ENCODE measurements around the gene RASSF5. TPM values are rescaled to one million over a fixed set of nuclear protein-coding genes. Genes with fewer than 3 reads are reported as not detected.

The RASSF5 gene
- total and polyA plus RNA-seq, 10 of the 15 experiments (the other 5 are each of a cell fraction or from before 2014, with no cell fraction given) = 14.0 to 89.6 (median 68.9) TPM

- TF ChIP-seq CTCF (IDR thresholded peaks at IDR 0.05 in 2 of 3, conservative IDR thresholded peaks at IDR 0.05 in 1 of 3; ENCODE audit: control insufficient read depth in 2 of 3, extremely low read depth in 1 of 3, insufficient read depth in 1 of 3, low read depth in 3 of 3, low read length in 3 of 3) = no peak
- TF ChIP-seq LARP7 (IDR thresholded peaks at IDR 0.05) = no peak
- TF ChIP-seq JUNB (IDR thresholded peaks at IDR 0.05) = 0 out of 2 replicates have a peak, but pooled peaks have one; percentile 13
- TF ChIP-seq RUNX3 (IDR thresholded peaks at IDR 0.05; ENCODE audit: low read length) = peak; percentile 47; the same call in 1 of the 2 replicates
- TF ChIP-seq SPI1 (IDR thresholded peaks at IDR 0.05; ENCODE audit: borderline replicate concordance, insufficient read depth, low read depth, low read length) = peak; percentile 18; the same call in 1 of the 2 replicates
- TF ChIP-seq NR2C1 (IDR thresholded peaks at IDR 0.05) = no peak
- peak; percentile 11; the same call in 1 of the 2 replicates for TF ChIP-seq ZBED1 (IDR thresholded peaks at IDR 0.05; ENCODE audit: borderline replicate concordance)
- TF ChIP-seq ETV6 (conservative IDR thresholded peaks at IDR 0.05 in 1 of 2, IDR thresholded peaks at IDR 0.05 in 1 of 2; ENCODE audit: borderline replicate concordance in 1 of 2, low read depth in 1 of 2) = peak in 1 of 2 experiments; percentile 51; a peak in 2 of 4 replicates
- TF ChIP-seq EED (IDR thresholded peaks at IDR 0.05; ENCODE audit: low read depth) = peak; percentile 89
Measured at GRCh38 chr1:206496131-206496793, 11.1 kb upstream of the RASSF5 start (continued).

- peaks cover 14 to 15% of the 10 kb centered on the region in 2 experiments for H3K36me3 ChIP-seq (ENCODE audit: control insufficient read depth in 2 of 2, insufficient read depth in 2 of 2, low read length in 1 of 2)
- 0 out of 2 replicates have a peak overlapping the region, but pooled peaks have one; percentile 57 for H3K9ac ChIP-seq (ENCODE audit: control insufficient read depth, insufficient read depth, low read length)
- H2AFZ ChIP-seq (ENCODE audit: control insufficient read depth, low read depth, low read length) = no peak overlapping the region
- H3K4me2 ChIP-seq (ENCODE audit: control insufficient read depth, insufficient read depth) = peak overlapping the region; percentile 69
- ChIA-PET CTCF (interaction anchor here (0.7 to 7.5 kb wide), 14 partner anchors 8 to 185 kb away, joined by 3 to 62 read pairs (median 8); partner anchors contain the start of genes DYRK3, IKBKE and RASSF5), SMC1A (ENCODE audit: uncharacterized antibody, unreplicated experiment) (interaction anchor here (0.6 to 11.5 kb wide), 15 partner anchors 8 to 439 kb away, joined by 3 to 146 read pairs (median 6); partner anchors contain the start of genes IKBKE and RASSF5), RAD21 (ENCODE audit: unreplicated experiment) (interaction anchor here (0.5 to 4.7 kb wide), 8 partner anchors 8 to 425 kb away, joined by 3 to 69 read pairs (median 7); partner anchors contain the start of genes IKBKE and RASSF5), POLR2A (interaction anchor here (0.6 to 4.0 kb wide), 7 partner anchors 8 to 215 kb away, joined by 6 to 60 read pairs (median 8); partner anchors contain the start of genes IKBKE and RASSF5)
- ATAC-seq (peak; percentile 72), DNase-seq (ENCODE audit: low read depth, low spot score) (no peak), FAIRE-seq (no peak)
- WGBS (ENCODE audit: insufficient coverage, insufficient replicate concordance, low lambda C conversion rate, missing lambda C conversion rate) = 3% methylated on average over 3 of the region's 4 CpGs
- H4K20me1 ChIP-seq (ENCODE audit: control insufficient read depth, insufficient read depth) = no peaks in the 10 kb centered on the region
- intact Hi-C loops (cut with micrococcal nuclease; ENCODE audit: unreplicated experiment) = no loop called here
- no peaks in the 10 kb centered on the region for H3K79me2 ChIP-seq (ENCODE audit: control insufficient read depth, insufficient read depth, low read length)
- peaks cover 39% of the 10 kb centered on the region for H3K4me1 ChIP-seq (ENCODE audit: control insufficient read depth, insufficient read depth, low read length)
- in situ Hi-C loops (cut with MboI) = no loop called here
- H3K27ac ChIP-seq (ENCODE audit: control insufficient read depth, insufficient read depth) = peak overlapping the region; percentile 90
- peak overlapping the region; percentile 3; the same call in 1 of the 2 replicates for H3K4me3 ChIP-seq
- no peaks in the 10 kb centered on the region for H3K9me3 ChIP-seq (replicated peaks; ENCODE audit: control insufficient read depth, insufficient read depth, low read length)
- no peaks in the 10 kb centered on the region for H3K27me3 ChIP-seq (replicated peaks in 1 of 2; ENCODE audit: control insufficient read depth in 2 of 2, insufficient read depth in 2 of 2, low read length in 1 of 2)
- BruUV-seq (replicated peaks) = no TSS peak
- TF ChIP-seq IKZF1 (conservative IDR thresholded peaks at IDR 0.05) (peak; percentile 61), FOXK2 (IDR thresholded peaks at IDR 0.05) (no peak), ETV6 (conservative IDR thresholded peaks at IDR 0.05 in 1 of 2, IDR thresholded peaks at IDR 0.05 in 1 of 2; ENCODE audit: borderline replicate concordance in 1 of 2, low read depth in 1 of 2) (peak in 1 of 2 experiments; percentile 63; a peak in 1 of 4 replicates), ATF2 (IDR thresholded peaks at IDR 0.05; ENCODE audit: low read length) (no peak), MEF2A (IDR thresholded peaks at IDR 0.05; ENCODE audit: insufficient read depth, low read depth, low read length) (0 out of 2 replicates have a peak, but pooled peaks have one; percentile 21), EED (IDR thresholded peaks at IDR 0.05; ENCODE audit: low read depth) (peak; percentile 82), MTA3 (IDR thresholded peaks at IDR 0.05; ENCODE audit: borderline replicate concordance, low read length) (peak; percentile 51; the same call in 1 of the 2 replicates), DPF2 (IDR thresholded peaks at IDR 0.05) (peak; percentile 66; the same call in 1 of the 2 replicates), NBN (IDR thresholded peaks at IDR 0.05) (no peak), HDAC6 (IDR thresholded peaks at IDR 0.05; ENCODE audit: unreplicated experiment) (no peak), IKZF2 (IDR thresholded peaks at IDR 0.05) (peak in 1 of 2 experiments; percentile 51; a peak in 1 of 4 replicates), NFIC (IDR thresholded peaks at IDR 0.05; ENCODE audit: low read depth, low read length) (peak; percentile 56; the same call in 1 of the 2 replicates)
Measured at GRCh38 chr1:206497363-206497762, 10.0 kb upstream of the RASSF5 start.
